Upper lobe of right lung (tissue), 1 donor: ENCODE data around the gene KCNJ9. TPM values are rescaled to one million over a fixed set of nuclear protein-coding genes. Genes with fewer than 3 reads are reported as not detected.

Source experiments
- ATAC-seq: fragments of 200-7000 bp; cut with Tn5 transposase; one replicate; pipeline ENCODE4 v1.9.1; 2020; ENCODE audit warnings: mild to moderate bottlenecking, moderate library complexity
- DNase-seq: peaks from one replicate; pipeline ENCODE4 v3.0.0-alpha.2; 2020
- H3K27ac ChIP-seq: fragments of 200-600 bp; one replicate; pipeline ENCODE4 v1.8.0; 2022
- H3K27me3 ChIP-seq: fragments of 200-600 bp; one replicate; pipeline ENCODE4 v1.8.0; 2022; ENCODE audit warnings: mild to moderate bottlenecking
- H3K36me3 ChIP-seq: fragments of 200-600 bp; one replicate; pipeline ENCODE4 v1.8.0; 2022
- H3K4me1 ChIP-seq: fragments of 200-600 bp; one replicate; pipeline ENCODE4 v1.8.0; 2022
- H3K4me3 ChIP-seq: fragments of 200-600 bp; one replicate; pipeline ENCODE4 v1.8.0; 2022; ENCODE audit warnings: mild to moderate bottlenecking
- H3K9me3 ChIP-seq: fragments of 200-600 bp; one replicate; pipeline ENCODE4 v1.8.0; 2022
- CTCF ChIP-seq: fragments of 200-600 bp; IDR thresholded peaks from one replicate; pipeline ENCODE4 v1.8.0; 2022; ENCODE audit warnings: antibody characterized with exemption
- intact Hi-C: fragments of 100-400 bp; cut with DNase I; formaldehyde crosslinking; loops from one replicate; pipeline ENCODE4 v1.11.0; 2022
- total RNA-seq: library from RNA; stranded (reverse); fragmentation: NEBNext Ultra II Directional; extraction: Animal tissue kit (Norgen Biotek cat#: 25700); gene quantifications from one replicate; pipeline ENCODE4 v1.2.1, GENCODE V29; 2021
- donor health status: DM: no; HTN: yes; CAD: no; lungs with severe emphysema.

The KCNJ9 gene
- total RNA-seq, 1 donor from 2014 or later, result not detected

- no peak for ATAC-seq
- intact Hi-C loops, result no loop called here
- no peak overlapping the region for H3K27ac ChIP-seq
- TF ChIP-seq CTCF, result no peak
- DNase-seq, result peak; percentile 40
- H3K36me3 ChIP-seq, result no peaks in the 10 kb centered on the region
- H3K4me3 ChIP-seq, result no peak overlapping the region
- H3K9me3 ChIP-seq, result no peaks in the 10 kb centered on the region
- no peaks in the 10 kb centered on the region for H3K4me1 ChIP-seq
- no peaks in the 10 kb centered on the region for H3K27me3 ChIP-seq
These were observed 52.8 kb downstream of the KCNJ9 start for GRCh38 chr1:160133990-160134770.

- intact Hi-C loops, result no loop called here
- Histone ChIP-seq H3K27ac (no peak overlapping the region), H3K9me3 (no peaks in the 10 kb centered on the region), H3K36me3 (no peaks in the 10 kb centered on the region), H3K4me1 (no peaks in the 10 kb centered on the region), H3K4me3 (no peak overlapping the region), H3K27me3 (no peaks in the 10 kb centered on the region)
- ATAC-seq (peak; percentile 40), DNase-seq (peak; percentile 56)
- TF ChIP-seq CTCF, result no peak
These were observed 53.6 kb downstream of the KCNJ9 start for GRCh38 chr1:160134791-160135572.

- H3K36me3 ChIP-seq, result no peaks in the 10 kb centered on the region
- H3K4me3 ChIP-seq, result no peak overlapping the region
- H3K4me1 ChIP-seq, result no peaks in the 10 kb centered on the region
- intact Hi-C loops, result no loop called here
- peak; percentile 48 for DNase-seq
- no peaks in the 10 kb centered on the region for H3K27me3 ChIP-seq
- no peaks in the 10 kb centered on the region for H3K9me3 ChIP-seq
- no peak overlapping the region for H3K27ac ChIP-seq
- ATAC-seq, result no peak
- TF ChIP-seq CTCF, result no peak
These were observed 55.0 kb downstream of the KCNJ9 start for GRCh38 chr1:160136121-160136925.

- no peak for TF ChIP-seq CTCF
- Histone ChIP-seq H3K4me3 (no peak overlapping the region), H3K36me3 (no peaks in the 10 kb centered on the region), H3K4me1 (no peaks in the 10 kb centered on the region), H3K9me3 (no peaks in the 10 kb centered on the region), H3K27ac (no peak overlapping the region), H3K27me3 (no peaks in the 10 kb centered on the region)
- intact Hi-C loops, result no loop called here
- no peak for DNase-seq
- no peak for ATAC-seq
These were observed 55.5 kb downstream of the KCNJ9 start for GRCh38 chr1:160136926-160137200.

GRCh38 chr1:160137216-160137862 is 56.0 kb downstream of the KCNJ9 start:
- Histone ChIP-seq H3K27me3 (no peaks in the 10 kb centered on the region), H3K4me3 (no peak overlapping the region), H3K27ac (no peak overlapping the region), H3K9me3 (no peaks in the 10 kb centered on the region), H3K4me1 (no peaks in the 10 kb centered on the region), H3K36me3 (no peaks in the 10 kb centered on the region)
- no peak for ATAC-seq
- no peak for TF ChIP-seq CTCF
- DNase-seq, result no peak
- intact Hi-C loops, result no loop called here
